RCC 7860 (cell line): ENCODE data around the gene BIRC6.
A peak's percentile ranks its signal among the peaks of the same experiment; 100 is the strongest.
"Not testable (repeated sequence)": the region's sequence is repeated elsewhere in the genome, so short reads cannot be mapped to it uniquely, and the experiment has no call there.

ENCODE experiments used
- DNase-seq: peaks from one replicate; pipeline ENCODE4 v3.0.0-alpha.2; 2015; ENCODE audit warnings: low spot score
- FAIRE-seq: peaks from 2 replicates; lab custom pipeline; 2012; peaks lifted over from hg19 to GRCh38; lab: Jason Lieb, UNC

Gene BIRC6

DNA sequence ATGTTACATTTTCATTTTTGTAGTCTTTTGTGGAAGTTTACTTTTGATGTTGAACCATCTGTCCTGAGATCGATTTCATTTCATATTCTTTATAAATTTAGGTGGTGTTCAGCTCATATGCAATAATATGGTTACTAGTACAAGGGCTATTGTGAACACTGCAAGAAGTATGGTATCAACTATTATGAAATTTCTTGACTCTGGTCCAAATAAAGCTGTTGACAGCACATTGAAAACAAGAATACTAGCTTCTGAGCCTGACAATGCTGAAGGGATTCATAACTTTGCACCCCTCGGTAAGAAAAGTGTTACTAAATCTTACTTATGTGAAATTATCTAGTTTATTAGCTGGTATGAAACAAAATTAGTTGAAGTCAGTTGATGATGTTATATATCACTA, 146.1 kb downstream of the BIRC6 start:
- DNase-seq (no peak), FAIRE-seq (no peak)

DNA sequence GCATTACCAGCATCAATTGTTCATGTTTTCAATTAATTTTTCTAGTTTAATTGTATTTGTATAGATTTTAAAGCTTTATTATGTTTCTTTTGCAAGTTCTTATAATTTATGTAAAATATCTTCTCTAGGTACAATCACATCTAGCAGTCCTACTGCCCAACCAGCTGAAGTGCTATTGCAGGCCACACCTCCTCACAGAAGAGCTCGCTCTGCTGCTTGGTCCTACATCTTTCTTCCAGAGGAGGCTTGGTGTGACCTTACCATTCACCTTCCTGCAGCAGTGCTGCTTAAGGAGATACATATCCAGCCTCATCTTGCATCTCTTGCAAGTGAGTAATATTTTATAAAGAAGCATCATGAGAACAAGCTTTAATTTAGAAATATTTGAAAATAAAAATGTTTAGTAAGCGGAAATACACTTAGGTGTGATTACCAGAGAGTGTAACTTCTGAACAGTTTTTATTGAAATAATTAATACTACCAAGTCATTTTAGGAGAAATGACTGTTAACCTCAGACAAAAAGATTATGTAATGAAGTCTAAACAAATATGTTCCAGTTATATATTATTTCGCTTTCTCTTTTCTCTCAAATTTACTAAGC, 148.2 kb downstream of the BIRC6 start:
- FAIRE-seq (no peak), DNase-seq (no peak)

DNA sequence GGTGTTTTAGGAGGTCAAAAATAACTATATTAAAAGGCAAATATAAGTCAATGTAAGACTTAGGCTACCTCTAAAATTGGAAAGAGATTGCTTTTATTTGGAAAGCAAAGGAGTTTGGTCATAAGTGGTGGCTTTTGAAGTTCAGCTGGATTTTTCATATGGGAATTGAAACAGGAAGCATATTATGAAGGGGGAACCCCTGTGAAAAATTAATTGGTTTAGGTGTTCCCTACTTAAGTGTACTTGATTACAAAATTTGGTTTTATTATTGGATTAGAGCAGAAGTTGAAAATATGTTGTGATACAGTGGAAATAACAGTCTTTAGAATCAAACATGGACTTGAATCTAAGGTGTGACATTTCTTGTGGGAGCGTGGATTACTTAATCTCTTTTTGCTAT, 149.6 kb downstream of the BIRC6 start:
- FAIRE-seq (no peak), DNase-seq (no peak)

DNA sequence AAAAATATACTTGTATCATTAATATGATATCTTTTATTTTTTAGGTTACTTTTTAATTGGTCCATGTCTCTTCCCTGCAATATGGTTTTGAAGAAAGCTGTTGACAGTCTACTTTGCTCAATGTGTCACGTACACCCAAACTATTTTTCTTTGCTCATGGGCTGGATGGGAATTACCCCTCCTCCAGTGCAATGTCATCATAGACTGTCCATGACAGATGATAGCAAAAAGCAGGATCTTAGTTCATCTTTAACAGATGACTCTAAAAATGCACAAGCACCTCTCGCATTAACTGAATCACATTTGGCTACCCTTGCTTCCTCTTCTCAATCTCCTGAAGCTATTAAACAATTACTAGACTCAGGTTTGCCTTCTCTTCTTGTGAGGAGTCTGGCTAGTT, 158.1 kb downstream of the BIRC6 start:
- DNase-seq (no peak), FAIRE-seq (no peak)

DNA sequence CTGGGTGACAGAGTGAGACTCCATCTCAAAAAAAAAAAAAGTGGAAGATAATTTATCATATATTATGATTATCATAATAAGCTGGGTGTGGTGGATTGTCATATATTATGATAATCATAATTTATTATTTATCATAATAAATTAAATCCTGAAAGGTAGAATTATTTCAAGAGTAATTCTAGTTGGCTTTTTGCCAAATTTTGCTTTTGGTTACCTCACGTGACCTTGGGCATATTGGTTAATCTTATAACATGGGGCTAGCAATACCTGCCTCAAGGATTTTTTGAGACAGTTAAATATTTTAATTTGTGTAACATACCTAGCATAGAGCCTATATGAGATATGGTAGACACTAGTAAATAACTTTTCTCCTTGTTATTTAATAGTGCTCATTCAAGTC, 159.7 kb downstream of the BIRC6 start:
- DNase-seq = no peak

DNA sequence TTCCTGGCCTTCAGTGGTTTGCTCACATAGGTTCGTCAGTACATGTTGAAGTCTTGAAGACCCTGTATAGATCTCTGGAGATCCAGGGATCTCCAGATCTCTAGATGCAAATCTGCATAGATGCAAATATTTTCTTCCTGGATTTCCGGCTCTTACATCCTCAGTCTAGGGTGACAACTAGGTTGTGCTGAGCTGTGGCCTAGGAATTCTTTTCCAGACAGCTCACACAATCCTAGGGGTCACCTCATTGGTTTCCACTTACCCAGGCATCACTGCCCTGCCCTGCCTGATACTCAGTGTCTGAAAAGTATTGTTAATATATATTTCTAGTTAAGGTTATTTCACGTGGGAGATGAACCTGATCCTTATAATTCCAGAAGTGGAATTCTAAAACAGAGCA, 165.9 kb downstream of the BIRC6 start:
- FAIRE-seq (no peak), DNase-seq (no peak)

More for the DNA sequence above, 159.7 kb downstream of the BIRC6 start:
- FAIRE-seq = no peak

DNA sequence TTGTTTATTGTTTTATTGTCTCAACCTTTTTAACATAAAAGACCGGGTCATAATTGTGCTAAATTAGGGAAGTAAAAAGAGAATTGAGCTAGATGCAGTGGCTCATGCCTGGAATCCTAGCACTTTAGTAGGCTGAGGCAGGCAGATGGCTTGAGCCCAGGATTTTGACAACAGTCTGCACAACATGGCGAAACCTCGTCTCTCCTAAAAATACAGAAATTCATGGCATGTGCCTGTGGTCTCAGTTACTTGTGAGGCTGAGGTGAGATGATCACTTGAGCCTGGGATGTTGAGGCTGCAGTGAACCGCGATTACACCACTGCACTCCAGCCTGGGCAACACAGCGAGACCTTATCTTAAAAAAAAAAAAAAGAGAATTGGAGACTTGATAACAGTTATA, 166.9 kb downstream of the BIRC6 start:
- no peak for DNase-seq
- FAIRE-seq = no peak

DNA sequence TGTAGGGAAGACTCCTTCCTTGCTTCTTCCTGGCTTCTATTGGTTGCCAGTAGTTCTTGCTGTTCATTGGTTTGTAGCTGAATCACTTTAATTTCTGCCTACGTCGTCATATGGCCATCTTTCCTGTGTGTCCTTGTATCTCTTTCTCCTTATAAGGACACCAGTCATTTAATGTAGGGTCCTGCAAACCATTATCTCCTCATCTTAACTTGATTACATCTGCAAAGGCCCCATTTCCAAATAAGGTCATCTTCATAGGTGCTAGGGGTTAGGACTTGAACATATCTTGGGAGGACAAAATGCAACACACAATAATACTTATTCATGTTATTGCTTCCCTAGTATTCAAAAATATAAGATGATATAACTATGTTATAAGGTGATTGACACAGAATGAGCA, 175.5 kb downstream of the BIRC6 start:
- no peak for FAIRE-seq
- DNase-seq = no peak

DNA sequence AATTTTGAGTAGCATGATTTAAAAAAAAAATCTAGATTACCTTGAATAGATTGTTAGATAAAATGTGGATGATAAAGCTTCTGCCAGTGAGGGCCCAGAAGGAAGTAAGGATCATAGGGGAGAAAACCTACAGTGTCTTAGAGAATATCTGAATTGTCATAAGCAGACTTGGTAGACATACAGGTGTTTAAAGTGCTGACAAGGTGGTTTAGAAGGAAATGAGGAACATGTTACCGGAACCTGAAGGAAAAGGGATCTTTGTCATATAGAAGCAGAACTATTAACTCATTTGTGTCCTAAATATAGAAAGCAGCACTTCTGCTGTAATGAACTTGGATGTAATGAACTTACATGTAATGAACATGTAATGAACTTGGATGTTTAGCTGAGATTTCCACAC, 176.1 kb downstream of the BIRC6 start:
- FAIRE-seq = no peak
- no peak for DNase-seq

DNA sequence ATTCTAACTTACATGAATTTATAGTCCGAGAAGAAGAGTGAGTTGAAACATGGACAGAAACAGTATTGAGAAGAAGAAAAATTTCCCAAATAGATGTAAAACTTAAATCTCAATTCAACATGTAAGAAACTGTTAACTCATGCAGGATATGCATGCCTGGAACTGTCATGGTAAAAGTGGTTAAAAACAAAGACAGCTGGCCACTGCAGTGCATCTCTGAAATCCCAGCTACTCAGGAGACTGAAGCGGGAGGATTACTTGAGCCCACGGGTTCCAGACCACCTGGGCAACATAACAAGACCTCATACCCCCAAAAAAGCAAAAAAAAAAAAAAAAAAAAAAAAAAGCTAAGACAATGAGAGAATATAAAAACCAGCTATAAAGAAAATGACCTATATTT, 178.0 kb downstream of the BIRC6 start:
- DNase-seq (no peak), FAIRE-seq (no peak)

DNA sequence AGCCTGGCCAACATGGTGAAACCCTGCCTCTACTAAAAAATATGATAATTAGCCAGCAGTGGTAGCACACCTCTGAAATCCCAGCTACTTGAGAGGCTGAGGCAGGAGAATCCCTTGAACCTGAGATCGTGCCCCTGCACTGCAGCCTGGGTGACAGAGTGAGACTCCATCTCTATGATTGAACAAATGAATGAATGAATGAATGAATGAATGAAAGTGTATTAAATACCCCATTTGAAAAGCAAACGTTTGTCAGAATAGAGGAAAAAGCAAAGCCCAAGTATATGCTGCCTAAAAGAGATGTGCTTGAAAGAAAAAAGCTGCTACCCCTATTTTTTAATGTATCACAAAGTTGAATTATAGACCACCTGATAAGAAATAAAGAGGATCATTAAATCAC, 181.9 kb downstream of the BIRC6 start:
- no peak for DNase-seq
- FAIRE-seq = no peak

DNA sequence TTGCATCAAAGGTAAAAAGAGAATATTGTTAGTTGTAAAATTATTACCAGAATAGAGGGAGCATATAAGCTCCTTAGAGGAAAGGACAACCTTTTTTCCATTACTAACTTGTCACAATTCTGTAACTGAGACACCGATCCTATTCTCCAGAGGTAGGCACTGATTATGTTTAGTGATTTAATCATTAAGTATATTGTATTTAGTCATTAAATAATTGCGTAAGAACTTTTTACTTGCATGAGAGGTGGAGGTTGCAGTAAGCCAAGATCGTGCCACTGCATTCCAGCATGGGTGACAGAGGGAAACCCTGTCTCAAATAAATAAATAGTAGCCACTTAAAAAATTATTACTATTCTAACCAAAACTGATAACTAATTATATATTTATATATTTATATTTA, 195.7 kb downstream of the BIRC6 start:
- peak; percentile 60 for FAIRE-seq
- not testable (repeated sequence) for DNase-seq

DNA sequence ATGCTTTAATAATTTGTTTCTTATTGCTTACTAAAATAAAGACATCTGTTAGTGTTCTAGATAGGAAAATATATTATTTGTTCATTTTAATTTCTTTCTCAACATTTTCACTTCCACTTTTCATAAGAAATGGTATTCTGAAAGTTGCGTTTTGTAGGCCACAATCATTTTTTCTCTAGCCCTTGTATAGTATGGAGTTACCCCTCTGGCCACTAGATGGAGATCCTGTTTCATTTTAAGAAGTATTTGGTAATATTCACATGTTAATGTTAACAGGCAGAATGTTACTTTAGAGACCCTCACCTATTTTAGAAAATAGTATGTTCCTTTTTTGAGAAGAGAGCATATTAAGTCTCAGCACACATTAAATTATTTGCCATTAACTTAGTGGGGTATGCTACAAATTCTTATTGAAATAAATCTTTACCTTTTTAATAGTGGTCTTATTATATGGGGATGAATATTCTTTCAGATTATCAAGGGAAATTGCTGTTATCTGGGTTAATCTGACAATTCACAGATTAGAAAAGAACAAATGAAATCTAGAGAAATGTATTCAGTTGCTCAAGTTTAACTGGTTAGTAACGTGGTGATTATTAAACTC, 197.1 kb downstream of the BIRC6 start:
- FAIRE-seq (peak; percentile 76), DNase-seq (peak; percentile 35)

DNA sequence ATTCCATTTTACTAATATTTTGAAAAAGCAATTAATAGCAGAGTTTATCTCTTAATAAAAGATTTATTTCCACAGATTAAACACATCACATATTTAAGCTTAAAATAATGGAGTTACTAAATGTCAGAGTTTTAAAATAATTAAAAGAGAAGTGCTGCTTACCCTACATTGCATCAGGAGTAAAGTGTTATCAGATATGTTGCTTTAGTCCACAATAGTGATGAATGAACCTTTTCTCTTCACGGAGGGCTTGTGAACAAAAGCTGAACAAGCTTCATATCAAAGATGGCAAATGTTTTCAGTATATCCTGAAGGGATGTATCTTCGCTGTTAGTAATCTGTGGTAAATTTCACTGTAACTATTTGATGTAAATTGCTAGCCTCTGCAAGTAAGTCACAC, 201.7 kb downstream of the BIRC6 start:
- DNase-seq = no peak
- no peak for FAIRE-seq

DNA sequence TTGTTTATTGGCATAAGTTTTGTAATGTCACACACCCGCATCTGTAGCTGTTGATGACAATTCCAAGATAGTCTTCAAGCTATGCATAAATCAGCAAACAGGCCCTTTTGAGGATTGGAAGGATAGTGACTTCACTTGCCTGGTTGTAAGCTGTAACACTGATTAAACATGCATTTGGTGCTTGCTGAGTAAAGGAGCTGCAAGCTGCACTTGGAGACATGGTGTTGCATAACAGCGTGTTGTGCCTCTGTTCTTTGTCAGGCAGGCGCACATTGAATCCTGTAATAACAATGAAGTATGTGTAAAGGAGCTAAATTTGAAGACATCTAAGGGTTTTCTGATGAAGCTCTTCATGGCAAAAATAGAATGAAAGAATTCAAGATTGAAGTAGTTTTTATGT, 202.3 kb downstream of the BIRC6 start:
- DNase-seq = no peak
- FAIRE-seq = no peak

DNA sequence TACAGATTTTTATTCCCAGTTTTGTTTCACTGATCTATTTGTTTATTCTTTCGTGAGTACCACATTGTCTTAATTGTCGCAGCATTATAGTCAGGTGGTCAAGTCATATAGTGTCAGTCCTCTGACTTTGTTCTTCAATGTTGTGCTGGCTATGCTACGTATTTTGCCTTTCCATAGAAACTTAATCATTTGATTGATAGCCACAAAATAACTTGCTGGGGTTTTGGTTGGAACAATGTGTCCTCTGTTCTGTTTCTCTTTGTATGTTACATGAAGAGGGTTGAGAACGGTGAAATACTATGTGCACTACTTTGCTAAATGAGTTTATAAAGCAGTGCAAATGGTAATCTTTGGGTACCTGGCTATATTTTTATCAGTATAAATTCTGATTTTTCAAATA, 206.1 kb downstream of the BIRC6 start:
- no peak for DNase-seq
- FAIRE-seq = no peak

DNA sequence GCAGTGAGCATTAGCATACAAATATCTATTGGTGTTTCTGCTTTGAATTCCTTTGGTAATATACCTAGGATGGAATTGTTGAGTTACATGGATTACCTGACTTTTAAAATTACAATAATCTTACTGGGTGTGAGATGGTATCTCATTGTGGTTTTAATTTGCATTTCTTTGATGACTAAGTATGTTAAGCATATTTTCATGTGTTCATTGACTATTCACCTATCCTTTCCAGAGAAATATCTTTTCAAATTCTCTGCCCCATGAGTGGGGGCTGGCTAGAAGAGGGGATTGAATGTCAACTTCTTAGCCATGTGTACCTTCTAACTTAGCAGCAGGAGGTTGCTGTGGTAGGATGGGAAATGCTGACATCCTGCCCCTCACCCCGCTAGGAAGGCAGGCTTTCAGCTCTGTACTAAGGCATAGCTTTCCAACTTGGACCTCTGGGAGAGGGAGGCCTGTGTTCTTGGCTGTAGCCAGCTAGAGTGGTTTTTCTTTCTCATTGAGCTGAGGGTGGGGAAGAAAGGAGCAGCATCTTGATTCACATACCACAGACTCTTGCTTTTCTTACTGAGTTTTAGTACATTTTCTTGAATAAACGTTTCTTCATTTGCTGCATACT, 207.7 kb downstream of the BIRC6 start:
- FAIRE-seq (no peak), DNase-seq (no peak)

DNA sequence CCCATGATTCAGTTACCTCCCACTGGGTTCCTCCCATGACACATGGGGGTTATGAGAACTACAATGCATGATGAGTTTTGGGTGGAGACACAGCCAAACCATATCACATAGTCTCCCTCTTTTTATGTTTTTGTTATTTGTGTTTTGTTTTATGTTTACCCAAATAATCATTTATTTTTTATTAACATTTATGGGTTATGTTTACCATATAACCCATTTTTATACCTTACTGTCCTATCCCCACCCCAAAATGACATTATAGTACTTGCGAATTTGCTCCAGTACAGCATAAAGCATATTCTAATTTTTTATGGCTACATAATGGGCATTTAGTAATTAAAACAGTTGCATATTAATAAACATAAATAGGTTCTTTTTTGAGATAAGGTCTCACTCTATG, 209.1 kb downstream of the BIRC6 start:
- FAIRE-seq (no peak), DNase-seq (no peak)

DNA sequence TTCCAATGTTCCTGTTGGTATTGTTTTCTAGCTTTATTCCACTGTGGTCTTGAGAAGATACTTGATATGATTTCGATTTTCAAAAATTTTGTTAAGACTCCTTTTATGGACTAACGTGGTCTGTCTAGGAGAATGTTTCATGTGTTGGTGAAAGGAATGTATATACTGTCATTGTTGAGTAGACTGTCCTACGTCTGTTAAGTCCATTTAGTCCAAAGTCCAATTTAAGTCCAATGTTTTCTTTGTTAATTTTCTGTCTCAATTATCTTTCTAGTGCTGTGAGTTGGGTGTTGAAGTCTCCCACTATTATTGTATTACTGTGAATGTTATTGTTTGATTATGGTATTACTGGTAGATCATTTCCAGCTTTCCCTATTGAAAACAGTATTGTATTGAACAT, 215.2 kb downstream of the BIRC6 start:
- no peak for FAIRE-seq
- DNase-seq = no peak

DNA sequence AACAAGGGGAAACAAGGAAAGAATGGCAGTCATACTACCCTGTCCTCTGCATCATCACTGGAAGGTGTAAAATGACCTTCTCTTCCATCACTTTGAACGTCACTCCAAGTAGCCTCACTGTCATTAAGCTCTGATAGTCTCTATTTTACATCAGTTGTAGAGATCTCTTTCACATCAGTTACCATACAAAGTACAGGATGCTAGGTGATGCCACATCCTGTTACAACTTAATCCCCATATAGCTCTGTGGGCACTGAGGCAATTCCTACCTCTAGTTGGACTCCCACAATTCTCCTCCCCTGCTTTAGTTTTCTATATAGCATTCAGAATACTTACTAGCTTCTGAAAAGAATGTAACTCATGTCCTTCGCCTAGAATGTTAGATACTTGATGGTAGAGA, 215.9 kb downstream of the BIRC6 start:
- DNase-seq (no peak), FAIRE-seq (no peak)

DNA sequence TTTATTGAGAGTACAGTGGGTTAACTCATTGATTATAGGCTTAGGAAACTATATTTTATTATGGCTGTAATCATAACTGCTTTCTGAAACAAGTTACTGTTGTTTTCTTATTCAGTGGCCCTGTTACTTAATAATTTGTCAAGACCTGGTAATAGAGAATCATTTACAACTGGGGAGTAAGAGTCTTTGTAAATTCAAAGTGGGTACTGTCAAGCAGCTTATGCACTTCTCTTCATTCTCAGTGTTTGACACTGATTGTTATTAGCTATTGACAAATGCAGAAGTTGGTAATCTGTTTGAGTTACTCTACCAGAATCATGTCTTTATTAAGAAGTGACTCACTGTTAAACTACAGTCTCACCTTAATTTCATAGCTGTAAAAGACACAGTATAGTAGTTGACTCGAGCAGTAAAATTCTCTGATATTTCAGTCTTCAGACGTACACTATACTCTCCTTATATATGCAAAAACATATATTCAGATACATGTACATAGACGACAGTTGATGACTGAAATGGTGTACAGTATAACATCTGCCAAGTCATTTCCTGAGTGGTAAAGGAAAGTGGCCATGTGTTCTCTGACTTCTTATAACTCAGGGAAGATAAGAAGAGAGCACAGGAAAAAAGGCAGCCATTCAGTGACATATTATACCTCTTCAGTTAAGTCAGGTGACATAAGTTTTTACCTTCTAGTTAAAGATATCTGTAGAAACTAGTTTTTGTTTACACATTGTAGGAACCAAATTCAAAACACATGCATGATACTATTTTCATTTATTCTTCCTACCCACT, 235.0 kb downstream of the BIRC6 start:
- FAIRE-seq (no peak), DNase-seq (no peak)

DNA sequence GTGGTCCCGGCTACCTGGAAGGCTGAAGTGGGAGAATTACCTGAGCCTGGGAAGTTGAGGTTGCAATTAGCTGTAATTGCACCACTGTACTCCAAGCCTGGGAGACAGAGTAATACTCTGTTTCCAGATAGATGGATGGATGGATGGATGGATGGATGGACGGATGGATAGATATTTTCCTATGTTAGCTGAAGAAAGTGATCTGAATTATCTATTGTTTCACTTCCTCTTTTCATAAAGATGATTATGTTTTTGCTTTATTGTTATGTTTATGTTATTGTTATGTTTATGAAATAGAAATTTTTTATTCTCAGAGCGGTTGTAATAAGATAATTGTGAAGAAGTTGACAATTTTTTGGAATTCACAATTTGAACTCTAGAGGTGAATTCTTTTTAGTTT, 237.8 kb downstream of the BIRC6 start:
- FAIRE-seq (peak; percentile 8), DNase-seq (no peak)
